ENCODE data around the gene PDE6A.

DNA sequence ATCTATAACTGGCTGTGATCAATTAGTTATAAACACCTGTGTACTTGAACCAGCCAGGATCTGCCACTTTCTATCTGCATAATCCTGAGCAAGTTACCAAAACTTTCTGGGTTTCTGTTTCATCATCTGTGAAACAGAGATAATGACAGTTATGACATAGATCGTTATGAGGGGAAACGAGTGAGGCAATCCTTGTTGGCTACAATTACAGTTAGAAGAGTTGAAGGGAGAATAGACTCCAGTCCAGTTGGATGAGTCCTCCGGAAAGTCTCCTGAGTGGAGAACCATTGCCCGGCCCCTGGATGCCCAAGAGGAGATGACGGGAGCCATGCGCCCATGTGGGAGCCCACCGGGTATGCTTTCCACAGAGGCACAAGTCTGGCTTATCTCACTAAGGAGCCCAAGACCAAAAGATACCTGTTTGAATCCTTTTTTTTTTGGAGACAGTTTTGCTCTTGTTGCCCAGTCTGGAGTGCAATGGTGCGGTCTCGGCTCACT is 4.5 kb downstream of the PDE6A start:
- TF ChIP-seq, protein P1, sequence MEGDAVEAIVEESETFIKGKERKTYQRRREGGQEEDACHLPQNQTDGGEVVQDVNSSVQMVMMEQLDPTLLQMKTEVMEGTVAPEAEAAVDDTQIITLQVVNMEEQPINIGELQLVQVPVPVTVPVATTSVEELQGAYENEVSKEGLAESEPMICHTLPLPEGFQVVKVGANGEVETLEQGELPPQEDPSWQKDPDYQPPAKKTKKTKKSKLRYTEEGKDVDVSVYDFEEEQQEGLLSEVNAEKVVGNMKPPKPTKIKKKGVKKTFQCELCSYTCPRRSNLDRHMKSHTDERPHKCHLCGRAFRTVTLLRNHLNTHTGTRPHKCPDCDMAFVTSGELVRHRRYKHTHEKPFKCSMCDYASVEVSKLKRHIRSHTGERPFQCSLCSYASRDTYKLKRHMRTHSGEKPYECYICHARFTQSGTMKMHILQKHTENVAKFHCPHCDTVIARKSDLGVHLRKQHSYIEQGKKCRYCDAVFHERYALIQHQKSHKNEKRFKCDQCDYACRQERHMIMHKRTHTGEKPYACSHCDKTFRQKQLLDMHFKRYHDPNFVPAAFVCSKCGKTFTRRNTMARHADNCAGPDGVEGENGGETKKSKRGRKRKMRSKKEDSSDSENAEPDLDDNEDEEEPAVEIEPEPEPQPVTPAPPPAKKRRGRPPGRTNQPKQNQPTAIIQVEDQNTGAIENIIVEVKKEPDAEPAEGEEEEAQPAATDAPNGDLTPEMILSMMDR (IDR thresholded peaks at IDR 0.05; ENCODE audit: low read depth, low read length) = no peak
- peak; percentile 66 for TF ChIP-seq POLR2A (IDR thresholded peaks at IDR 0.05; ENCODE audit: extremely low read depth, insufficient read length)

Measured in NB4 (cell line).